HepG2 (cell line): ENCODE measurements around the gene SMCHD1. TPM values are rescaled to one million over a fixed set of nuclear protein-coding genes. Genes with fewer than 3 reads are reported as not detected.
A peak's percentile ranks its signal among the peaks of the same experiment; 100 is the strongest.

Experiments
- CEBPB ChIP-seq: IDR thresholded peaks from 2 replicates; pipeline ENCODE4 v1.6.1; 2011; ENCODE audit warnings: low read depth, low read length, improper control_type of control experiment, borderline replicate concordance
- CREM ChIP-seq, 2 experiments: sonication (generic) in 1 of 2; formaldehyde crosslinking in 1 of 2; IDR thresholded peaks; 2 replicates each; pipeline versions ENCODE4 v1.4.0 to v1.6.1; 2016 to 2020; ENCODE audit warnings: antibody characterized with exemption in 1 of 2, mild to moderate bottlenecking in 1 of 2, missing genetic modification reagents in 1 of 2
- RARA ChIP-seq: IDR thresholded peaks from 2 replicates; pipeline ENCODE4 v1.6.1; 2016; ENCODE audit warnings: missing genetic modification reagents, missing compliant biosample characterization
- TAF15 ChIP-seq: fragments of 200-400 bp; formaldehyde crosslinking; IDR thresholded peaks from one replicate; pipeline ENCODE4 v1.6.1; 2018; ENCODE audit warnings: mild to moderate bottlenecking, low read depth, low read length; ENCODE audit not compliant: poor library complexity, severe bottlenecking
- YY1 ChIP-seq: IDR thresholded peaks from 2 replicates; pipeline ENCODE4 v1.6.1; 2011; ENCODE audit warnings: low read length, low read depth, moderate library complexity, mild to moderate bottlenecking; ENCODE audit not compliant: insufficient read depth, insufficient replicate concordance
- ZNF333 ChIP-seq: sonication (generic); formaldehyde crosslinking; IDR thresholded peaks from 2 replicates; pipeline ENCODE4 v1.4.0; 2020; ENCODE audit warnings: mild to moderate bottlenecking, missing genetic modification reagents, borderline replicate concordance
- ZNF468 ChIP-seq: sonication (generic); formaldehyde crosslinking; IDR thresholded peaks from 2 replicates; pipeline ENCODE4 v1.8.0; 2022; ENCODE audit warnings: mild to moderate bottlenecking, moderate library complexity, missing genetic modification reagents
- polyA plus RNA-seq, 8 experiments: library from polyadenylated mRNA; depleted of rRNA in 3 of 8; stranded (reverse) in 7 of 8; unstranded in 1 of 8; fragments of >200 nt; fragmentation: Illumina TruSeq in 4 of 8; extraction: Trizol in 4 of 8; gene quantifications; 2 replicates each; pipeline versions ENCODE4 v1.2.1 to v1.2.3, GENCODE V29; 2011 to 2016; ENCODE audit warnings: low read depth in 4 of 8, missing spikeins in 1 of 8, mixed read lengths in 1 of 8; ENCODE audit not compliant: insufficient read depth in 1 of 8
- total RNA-seq, 5 experiments: library from RNA; depleted of rRNA; stranded (reverse); fragments of >200 nt; fragmentation: Illumina TruSeq; extraction: Trizol; gene quantifications; 2 replicates each; pipeline ENCODE4 v1.2.3, GENCODE V29; 2016; ENCODE audit warnings: low read depth in 1 of 5
- TF ChIP-seq, protein P1 (sequence below): sonication (generic); formaldehyde crosslinking; conservative IDR thresholded peaks from 2 replicates; pipeline ENCODE4 v1.4.0; 2020; ENCODE audit warnings: missing genetic modification reagents
- TF ChIP-seq, protein P2 (sequence below): sonication (generic); formaldehyde crosslinking; IDR thresholded peaks from 2 replicates; pipeline ENCODE4 v1.5.1; 2020; ENCODE audit warnings: mild to moderate bottlenecking, missing genetic modification reagents, moderate library complexity
- TF ChIP-seq, protein P3 (sequence below), 2 experiments: sonication (generic) in 1 of 2; formaldehyde crosslinking in 1 of 2; IDR thresholded peaks; 2 replicates each; pipeline versions ENCODE4 v1.5.1 to v1.6.1; 2011 to 2020; ENCODE audit warnings: borderline replicate concordance in 1 of 2, low read depth in 1 of 2, low read length in 1 of 2, mild to moderate bottlenecking in 1 of 2, missing genetic modification reagents in 1 of 2, moderate library complexity in 1 of 2
- TF ChIP-seq, protein P4 (sequence below), 2 experiments: sonication (generic) in 1 of 2; formaldehyde crosslinking in 1 of 2; IDR thresholded peaks; 2 replicates each; pipeline versions ENCODE4 v1.6.1 to v1.9.0; 2014 to 2022; ENCODE audit warnings: antibody characterized with exemption in 1 of 2, borderline replicate concordance in 1 of 2, inconsistent platforms in 1 of 2, low read depth in 1 of 2, missing genetic modification reagents in 1 of 2
- TF ChIP-seq, protein P5 (sequence below): sonication (generic); formaldehyde crosslinking; IDR thresholded peaks from 2 replicates; pipeline ENCODE4 v1.4.0; 2020; ENCODE audit warnings: mild to moderate bottlenecking, low read depth, missing genetic modification reagents
- TF ChIP-seq, protein P6 (sequence below): IDR thresholded peaks from 2 replicates; pipeline ENCODE4 v1.6.1; 2012; ENCODE audit warnings: low read depth, low read length, improper control_type of control experiment

The SMCHD1 gene
- total and polyA plus RNA-seq, 2 of the 13 experiments (the other 11 are each of a cell fraction or from before 2014, with no cell fraction given), result 21.4 to 93.6 TPM

DNA sequence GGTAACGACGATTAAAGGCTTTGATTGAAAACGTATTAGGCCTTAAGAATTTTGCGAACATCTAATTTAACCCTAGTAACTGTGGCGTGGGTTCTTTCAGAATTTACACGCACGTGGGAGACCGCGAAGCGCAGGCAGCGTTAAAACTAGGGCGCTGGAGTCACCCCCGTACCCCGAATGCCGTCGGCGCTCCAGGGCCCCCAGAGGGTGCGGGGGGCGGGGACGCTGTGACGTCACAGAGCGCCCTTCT is 673 bp upstream of the SMCHD1 start (continued):
- TF ChIP-seq, protein P1, sequence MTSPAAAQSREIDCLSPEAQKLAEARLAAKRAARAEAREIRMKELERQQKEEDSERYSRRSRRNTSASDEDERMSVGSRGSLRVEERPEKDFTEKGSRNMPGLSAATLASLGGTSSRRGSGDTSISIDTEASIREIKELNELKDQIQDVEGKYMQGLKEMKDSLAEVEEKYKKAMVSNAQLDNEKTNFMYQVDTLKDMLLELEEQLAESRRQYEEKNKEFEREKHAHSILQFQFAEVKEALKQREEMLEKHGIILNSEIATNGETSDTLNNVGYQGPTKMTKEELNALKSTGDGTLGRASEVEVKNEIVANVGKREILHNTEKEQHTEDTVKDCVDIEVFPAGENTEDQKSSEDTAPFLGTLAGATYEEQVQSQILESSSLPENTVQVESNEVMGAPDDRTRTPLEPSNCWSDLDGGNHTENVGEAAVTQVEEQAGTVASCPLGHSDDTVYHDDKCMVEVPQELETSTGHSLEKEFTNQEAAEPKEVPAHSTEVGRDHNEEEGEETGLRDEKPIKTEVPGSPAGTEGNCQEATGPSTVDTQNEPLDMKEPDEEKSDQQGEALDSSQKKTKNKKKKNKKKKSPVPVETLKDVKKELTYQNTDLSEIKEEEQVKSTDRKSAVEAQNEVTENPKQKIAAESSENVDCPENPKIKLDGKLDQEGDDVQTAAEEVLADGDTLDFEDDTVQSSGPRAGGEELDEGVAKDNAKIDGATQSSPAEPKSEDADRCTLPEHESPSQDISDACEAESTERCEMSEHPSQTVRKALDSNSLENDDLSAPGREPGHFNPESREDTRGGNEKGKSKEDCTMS (CRISPR knock-in tag), result no peak
- TF ChIP-seq CREM (IDR thresholded peaks at IDR 0.05), result peak; percentile 93
- TF ChIP-seq CREM (CRISPR knock-in tag; IDR thresholded peaks at IDR 0.05), result no peak
- peak; percentile 21 for TF ChIP-seq TAF15
- TF ChIP-seq, protein P2, sequence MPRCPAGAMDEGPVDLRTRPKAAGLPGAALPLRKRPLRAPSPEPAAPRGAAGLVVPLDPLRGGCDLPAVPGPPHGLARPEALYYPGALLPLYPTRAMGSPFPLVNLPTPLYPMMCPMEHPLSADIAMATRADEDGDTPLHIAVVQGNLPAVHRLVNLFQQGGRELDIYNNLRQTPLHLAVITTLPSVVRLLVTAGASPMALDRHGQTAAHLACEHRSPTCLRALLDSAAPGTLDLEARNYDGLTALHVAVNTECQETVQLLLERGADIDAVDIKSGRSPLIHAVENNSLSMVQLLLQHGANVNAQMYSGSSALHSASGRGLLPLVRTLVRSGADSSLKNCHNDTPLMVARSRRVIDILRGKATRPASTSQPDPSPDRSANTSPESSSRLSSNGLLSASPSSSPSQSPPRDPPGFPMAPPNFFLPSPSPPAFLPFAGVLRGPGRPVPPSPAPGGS (CRISPR knock-in tag), result no peak
- TF ChIP-seq, protein P3, sequence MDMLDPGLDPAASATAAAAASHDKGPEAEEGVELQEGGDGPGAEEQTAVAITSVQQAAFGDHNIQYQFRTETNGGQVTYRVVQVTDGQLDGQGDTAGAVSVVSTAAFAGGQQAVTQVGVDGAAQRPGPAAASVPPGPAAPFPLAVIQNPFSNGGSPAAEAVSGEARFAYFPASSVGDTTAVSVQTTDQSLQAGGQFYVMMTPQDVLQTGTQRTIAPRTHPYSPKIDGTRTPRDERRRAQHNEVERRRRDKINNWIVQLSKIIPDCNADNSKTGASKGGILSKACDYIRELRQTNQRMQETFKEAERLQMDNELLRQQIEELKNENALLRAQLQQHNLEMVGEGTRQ (IDR thresholded peaks at IDR 0.05; ENCODE audit: low read depth, low read length), result no peak
- TF ChIP-seq, protein P3 (CRISPR knock-in tag; IDR thresholded peaks at IDR 0.05; ENCODE audit: borderline replicate concordance), result no peak
- TF ChIP-seq YY1, result no peak
- TF ChIP-seq ZNF333, result no peak
- TF ChIP-seq, protein P4, sequence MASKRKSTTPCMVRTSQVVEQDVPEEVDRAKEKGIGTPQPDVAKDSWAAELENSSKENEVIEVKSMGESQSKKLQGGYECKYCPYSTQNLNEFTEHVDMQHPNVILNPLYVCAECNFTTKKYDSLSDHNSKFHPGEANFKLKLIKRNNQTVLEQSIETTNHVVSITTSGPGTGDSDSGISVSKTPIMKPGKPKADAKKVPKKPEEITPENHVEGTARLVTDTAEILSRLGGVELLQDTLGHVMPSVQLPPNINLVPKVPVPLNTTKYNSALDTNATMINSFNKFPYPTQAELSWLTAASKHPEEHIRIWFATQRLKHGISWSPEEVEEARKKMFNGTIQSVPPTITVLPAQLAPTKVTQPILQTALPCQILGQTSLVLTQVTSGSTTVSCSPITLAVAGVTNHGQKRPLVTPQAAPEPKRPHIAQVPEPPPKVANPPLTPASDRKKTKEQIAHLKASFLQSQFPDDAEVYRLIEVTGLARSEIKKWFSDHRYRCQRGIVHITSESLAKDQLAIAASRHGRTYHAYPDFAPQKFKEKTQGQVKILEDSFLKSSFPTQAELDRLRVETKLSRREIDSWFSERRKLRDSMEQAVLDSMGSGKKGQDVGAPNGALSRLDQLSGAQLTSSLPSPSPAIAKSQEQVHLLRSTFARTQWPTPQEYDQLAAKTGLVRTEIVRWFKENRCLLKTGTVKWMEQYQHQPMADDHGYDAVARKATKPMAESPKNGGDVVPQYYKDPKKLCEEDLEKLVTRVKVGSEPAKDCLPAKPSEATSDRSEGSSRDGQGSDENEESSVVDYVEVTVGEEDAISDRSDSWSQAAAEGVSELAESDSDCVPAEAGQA (IDR thresholded peaks at IDR 0.05; ENCODE audit: low read depth), result peak; percentile 81
- TF ChIP-seq, protein P4 (CRISPR knock-in tag; IDR thresholded peaks at IDR 0.05; ENCODE audit: borderline replicate concordance), result no peak
- TF ChIP-seq, protein P5, sequence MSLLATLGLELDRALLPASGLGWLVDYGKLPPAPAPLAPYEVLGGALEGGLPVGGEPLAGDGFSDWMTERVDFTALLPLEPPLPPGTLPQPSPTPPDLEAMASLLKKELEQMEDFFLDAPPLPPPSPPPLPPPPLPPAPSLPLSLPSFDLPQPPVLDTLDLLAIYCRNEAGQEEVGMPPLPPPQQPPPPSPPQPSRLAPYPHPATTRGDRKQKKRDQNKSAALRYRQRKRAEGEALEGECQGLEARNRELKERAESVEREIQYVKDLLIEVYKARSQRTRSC, result no peak
- TF ChIP-seq, protein P6, sequence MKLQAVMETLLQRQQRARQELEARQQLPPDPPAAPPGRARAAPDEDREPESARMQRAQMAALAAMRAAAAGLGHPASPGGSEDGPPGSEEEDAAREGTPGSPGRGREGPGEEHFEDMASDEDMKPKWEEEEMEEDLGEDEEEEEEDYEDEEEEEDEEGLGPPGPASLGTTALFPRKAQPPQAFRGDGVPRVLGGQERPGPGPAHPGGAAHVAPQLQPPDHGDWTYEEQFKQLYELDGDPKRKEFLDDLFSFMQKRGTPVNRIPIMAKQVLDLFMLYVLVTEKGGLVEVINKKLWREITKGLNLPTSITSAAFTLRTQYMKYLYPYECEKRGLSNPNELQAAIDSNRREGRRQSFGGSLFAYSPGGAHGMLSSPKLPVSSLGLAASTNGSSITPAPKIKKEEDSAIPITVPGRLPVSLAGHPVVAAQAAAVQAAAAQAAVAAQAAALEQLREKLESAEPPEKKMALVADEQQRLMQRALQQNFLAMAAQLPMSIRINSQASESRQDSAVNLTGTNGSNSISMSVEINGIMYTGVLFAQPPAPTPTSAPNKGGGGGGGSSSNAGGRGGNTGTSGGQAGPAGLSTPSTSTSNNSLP, result no peak
- TF ChIP-seq RARA (CRISPR knock-in tag), result no peak
- TF ChIP-seq ZNF468 (CRISPR knock-in tag), result no peak
- TF ChIP-seq CEBPB, result no peak
